CD4-positive, alpha-beta memory T cell (primary cell): Measurements from ENCODE around the gene TAF11L13. TPM values are rescaled to one million over a fixed set of nuclear protein-coding genes. Genes with fewer than 3 reads are reported as not detected.
"Not testable (repeated sequence)": the region's sequence is repeated elsewhere in the genome, so short reads cannot be mapped to it uniquely, and the experiment has no call there.

Experiments used
- CTCF ChIA-PET: fragments of 350-600 bp; sonication (Branson Sonifier 250); formaldehyde crosslinking; loops from one replicate; lab custom pipeline; 2021; ENCODE audit warnings: inconsistent platforms; ENCODE audit not compliant: partially characterized antibody; lab: Charles Lee
- POLR2A ChIA-PET: fragments of 350-600 bp; sonication (Branson Sonifier 250); formaldehyde crosslinking; loops from one replicate; lab custom pipeline; 2021; ENCODE audit not compliant: partially characterized antibody; lab: Charles Lee
- DNase-seq, 5 donors: peaks; one replicate each; pipeline versions ENCODE4 v3.0.0 to v3.0.0-alpha.2; 2020 to 2022; ENCODE audit warnings: mixed read lengths in 1 of 5
- H3K27ac ChIP-seq: one replicate; pipeline ENCODE4 v1.7.0; 2013; ENCODE audit warnings: low read depth, low read length
- H3K27me3 ChIP-seq: 2 replicates; pipeline ENCODE4 v1.7.0; 2013; ENCODE audit warnings: mild to moderate bottlenecking, low read length, moderate library complexity; ENCODE audit not compliant: insufficient read depth
- H3K36me3 ChIP-seq: 2 replicates; pipeline ENCODE4 v1.7.0; 2013; ENCODE audit warnings: mild to moderate bottlenecking, low read length, moderate library complexity; ENCODE audit not compliant: insufficient read depth
- H3K4me1 ChIP-seq: 2 replicates; pipeline ENCODE4 v1.7.0; 2013; ENCODE audit warnings: mild to moderate bottlenecking, low read length, moderate library complexity; ENCODE audit not compliant: insufficient read depth
- H3K4me3 ChIP-seq, 2 donors: one replicate each; pipeline ENCODE4 v1.7.0; 2013; ENCODE audit warnings: low read length in 2 of 2, mild to moderate bottlenecking in 1 of 2
- H3K9me3 ChIP-seq, 2 donors: one replicate each; pipeline ENCODE4 v1.7.0; 2013; ENCODE audit warnings: low read length in 2 of 2, control low read depth in 1 of 2; ENCODE audit not compliant: control insufficient read depth in 1 of 2
- H3K27ac Mint-ChIP-seq, 7 donors: one replicate each; pipeline ENCODE4 v1.8.0; 2020 to 2021; ENCODE audit warnings: mixed read lengths in 7 of 7, mild to moderate bottlenecking in 6 of 7, inconsistent platforms in 3 of 7, moderate library complexity in 3 of 7
- H3K27me3 Mint-ChIP-seq, 2 donors: one replicate each; pipeline ENCODE4 v1.8.0; 2020 to 2021; ENCODE audit warnings: mixed read lengths in 2 of 2
- H3K36me3 Mint-ChIP-seq, 2 donors: one replicate each; pipeline ENCODE4 v1.8.0; 2020 to 2021; ENCODE audit warnings: mixed read lengths in 2 of 2, inconsistent platforms in 1 of 2, mild to moderate bottlenecking in 1 of 2
- H3K4me1 Mint-ChIP-seq, 4 donors: one replicate each; pipeline ENCODE4 v1.8.0; 2020 to 2021; ENCODE audit warnings: mixed read lengths in 4 of 4, mild to moderate bottlenecking in 1 of 4
- H3K4me3 Mint-ChIP-seq, 8 donors: one replicate each; pipeline ENCODE4 v1.8.0; 2020 to 2021; ENCODE audit warnings: mixed read lengths in 8 of 8, mild to moderate bottlenecking in 7 of 8, moderate library complexity in 6 of 8, inconsistent platforms in 3 of 8
- H3K9me3 Mint-ChIP-seq, 8 donors: one replicate each; pipeline ENCODE4 v1.8.0; 2020 to 2021; ENCODE audit warnings: mixed read lengths in 8 of 8, mild to moderate bottlenecking in 5 of 8, inconsistent platforms in 3 of 8, moderate library complexity in 1 of 8
- intact Hi-C: fragments of 100-400 bp; cut with micrococcal nuclease; formaldehyde crosslinking; loops from one replicate; pipeline ENCODE4 v1.15.1; 2023
- polyA plus RNA-seq, 2 donors: library from polyadenylated mRNA; unstranded; fragments of 300-500 nt; fragmentation: Illumina TruSeq; gene quantifications; one replicate each; pipeline ENCODE4 v1.2.3, GENCODE V29; 2021
- total RNA-seq, 2 experiments: library from RNA; stranded (reverse); gene quantifications; one replicate each; pipeline ENCODE4 v1.2.3, GENCODE V29; 2021

The TAF11L13 gene
- not detected for total RNA-seq
- polyA plus RNA-seq = not detected

- POLR2A ChIA-PET = not testable (repeated sequence)
Measured at GRCh38 chr5:17631788-17632187, at the start of gene TAF11L13. TAF11L13 (plus strand) TSS chr5:17632088.

DNA sequence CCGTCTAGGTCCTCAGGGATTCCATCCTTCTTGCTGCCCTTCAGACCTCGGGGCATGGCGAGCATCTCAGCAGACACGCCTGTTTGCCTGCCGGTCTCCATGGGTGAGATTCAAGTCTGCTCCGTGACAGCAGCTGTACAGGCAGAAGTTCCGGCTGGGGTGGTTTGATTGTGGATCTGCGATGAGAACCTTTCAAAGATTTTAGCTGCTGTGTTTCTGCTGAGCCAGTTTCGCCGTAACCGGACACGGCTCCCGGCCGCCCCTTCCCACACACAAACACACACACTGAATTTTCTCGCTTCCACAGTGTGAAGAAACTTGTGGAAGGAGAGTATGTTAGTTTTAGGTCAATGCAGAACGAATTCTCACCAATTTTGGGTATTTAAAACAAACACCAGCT lies 46.2 kb upstream of the TAF11L13 start, which contains the start of gene TAF11L7:
Gene TAF11L7 (minus strand): TSS at position 101 of the 400 bp plus-strand sequence.
- H3K27me3 ChIP-seq, H3K4me3 ChIP-seq, DNase-seq, H3K36me3 ChIP-seq, H3K27me3 Mint-ChIP-seq, H3K9me3 Mint-ChIP-seq, H3K36me3 Mint-ChIP-seq, H3K4me3 Mint-ChIP-seq, H3K27ac ChIP-seq, H3K4me1 Mint-ChIP-seq, H3K4me1 ChIP-seq, CTCF ChIA-PET, H3K9me3 ChIP-seq, POLR2A ChIA-PET, H3K27ac Mint-ChIP-seq, intact Hi-C loops: not testable (repeated sequence)

More at GRCh38 chr5:17631788-17632187, at the start of gene TAF11L13:
- H3K36me3 ChIP-seq, H3K27me3 ChIP-seq, DNase-seq, H3K4me1 Mint-ChIP-seq, H3K27me3 Mint-ChIP-seq, H3K4me1 ChIP-seq, H3K36me3 Mint-ChIP-seq, H3K4me3 Mint-ChIP-seq, H3K27ac Mint-ChIP-seq, H3K4me3 ChIP-seq, H3K27ac ChIP-seq, CTCF ChIA-PET, intact Hi-C loops, H3K9me3 ChIP-seq: not testable (repeated sequence)
- peaks cover 0 to 14% (median 6%) of the 10 kb centered on the region in 8 donors for H3K9me3 Mint-ChIP-seq

- H3K36me3 ChIP-seq, CTCF ChIA-PET, H3K4me1 Mint-ChIP-seq, H3K27me3 ChIP-seq, H3K4me1 ChIP-seq, POLR2A ChIA-PET, H3K4me3 ChIP-seq, H3K36me3 Mint-ChIP-seq, H3K4me3 Mint-ChIP-seq, H3K27me3 Mint-ChIP-seq, H3K27ac Mint-ChIP-seq, H3K9me3 ChIP-seq, intact Hi-C loops, H3K27ac ChIP-seq, DNase-seq, H3K9me3 Mint-ChIP-seq: not testable (repeated sequence)
Measured at GRCh38 chr5:17590860-17591259, 41.0 kb upstream of the TAF11L13 start, which contains the start of gene TAF11L8. TAF11L8 (minus strand) TSS chr5:17590960.

GRCh38 chr5:17594255-17594654 lies 37.6 kb upstream of the TAF11L13 start, which contains the start of gene TAF11L9:
TAF11L9 (minus strand) TSS chr5:17594394.
- POLR2A ChIA-PET, H3K36me3 Mint-ChIP-seq, H3K27ac Mint-ChIP-seq, H3K9me3 Mint-ChIP-seq, H3K27me3 ChIP-seq, CTCF ChIA-PET, intact Hi-C loops, H3K4me1 Mint-ChIP-seq, H3K36me3 ChIP-seq, H3K27ac ChIP-seq, H3K4me3 Mint-ChIP-seq, H3K4me3 ChIP-seq, DNase-seq, H3K27me3 Mint-ChIP-seq, H3K9me3 ChIP-seq, H3K4me1 ChIP-seq: not testable (repeated sequence)

GRCh38 chr5:17597728-17598127 lies 34.2 kb upstream of the TAF11L13 start, which contains the start of gene TAF11L10:
TAF11L10 (minus strand) TSS chr5:17597828.
- POLR2A ChIA-PET, H3K27me3 Mint-ChIP-seq: not testable (repeated sequence)

DNA sequence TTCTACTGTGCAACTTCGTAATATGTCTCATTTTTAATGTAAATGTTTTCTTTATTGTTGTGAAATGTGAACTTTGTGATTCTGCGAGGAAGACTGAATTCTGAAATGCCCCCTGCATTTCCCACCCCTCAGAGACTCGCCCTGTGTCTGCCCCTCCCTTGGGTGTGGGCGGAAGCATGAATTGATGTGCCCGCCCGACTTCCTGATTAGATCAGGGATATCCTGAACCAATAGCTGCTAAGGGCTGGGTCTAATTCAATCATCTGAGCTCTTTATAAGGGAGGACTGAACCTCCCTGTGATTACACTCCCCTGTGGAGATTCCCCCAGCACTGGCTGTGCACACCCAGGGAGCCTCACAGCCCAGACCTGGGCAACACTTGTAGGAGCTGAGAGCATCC lies 28.0 kb upstream of the TAF11L13 start, which contains the start of gene TAF11L11:
Gene TAF11L11 (plus strand): TSS at position 304 of the 400 bp plus-strand sequence.
- H3K27me3 Mint-ChIP-seq, CTCF ChIA-PET, H3K36me3 ChIP-seq, H3K27ac ChIP-seq, H3K4me3 ChIP-seq, H3K9me3 ChIP-seq, H3K27me3 ChIP-seq, POLR2A ChIA-PET, H3K4me1 Mint-ChIP-seq, H3K4me1 ChIP-seq, H3K9me3 Mint-ChIP-seq, intact Hi-C loops, DNase-seq, H3K4me3 Mint-ChIP-seq, H3K36me3 Mint-ChIP-seq, H3K27ac Mint-ChIP-seq: not testable (repeated sequence)

More at GRCh38 chr5:17597728-17598127, 34.2 kb upstream of the TAF11L13 start, which contains the start of gene TAF11L10:
- H3K4me1 ChIP-seq, DNase-seq, H3K27me3 ChIP-seq, H3K27ac ChIP-seq, CTCF ChIA-PET, H3K27ac Mint-ChIP-seq, H3K4me1 Mint-ChIP-seq, H3K9me3 ChIP-seq, H3K36me3 Mint-ChIP-seq, H3K4me3 Mint-ChIP-seq, H3K9me3 Mint-ChIP-seq, intact Hi-C loops, H3K36me3 ChIP-seq, H3K4me3 ChIP-seq: not testable (repeated sequence)

DNA sequence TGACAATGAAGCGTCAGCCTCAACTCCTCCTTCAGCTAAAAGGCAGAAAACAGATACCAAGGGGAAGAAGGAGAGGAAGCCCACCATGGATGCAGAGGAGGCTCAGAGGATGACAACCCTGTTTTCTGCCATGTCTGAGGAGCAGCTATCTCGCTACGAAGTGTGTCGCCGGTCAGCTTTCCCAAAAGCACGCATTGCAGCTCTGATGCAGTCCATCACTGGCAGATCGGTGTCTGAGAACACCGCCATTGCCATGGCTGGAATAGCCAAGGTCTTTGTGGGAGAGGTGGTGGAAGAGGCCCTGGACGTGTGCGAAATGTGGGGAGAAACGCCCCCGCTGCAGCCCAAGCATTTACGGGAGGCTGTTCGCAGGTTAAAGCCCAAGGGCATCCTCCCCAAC lies 26.9 kb upstream of the TAF11L13 start:
- no peaks in the 10 kb centered on the region for H3K36me3 ChIP-seq
- H3K4me1 ChIP-seq = no peaks in the 10 kb centered on the region
- no peaks in the 10 kb centered on the region for H3K9me3 ChIP-seq
- H3K27ac ChIP-seq = no peak overlapping the region
- H3K27me3 Mint-ChIP-seq = no peaks in the 10 kb centered on the region
- no peaks in the 10 kb centered on the region for H3K36me3 Mint-ChIP-seq
- POLR2A ChIA-PET = no interaction called here
- no peak overlapping the region for H3K27ac Mint-ChIP-seq
- intact Hi-C loops = no loop called here
- H3K4me3 Mint-ChIP-seq = no peak overlapping the region
- H3K9me3 Mint-ChIP-seq = peaks cover 0 to 10% (median 4%) of the 10 kb centered on the region in 8 donors
- no peak overlapping the region for H3K4me3 ChIP-seq
- no peak for DNase-seq
- CTCF ChIA-PET = no interaction called here
- no peaks in the 10 kb centered on the region for H3K4me1 Mint-ChIP-seq
- H3K27me3 ChIP-seq = no peaks in the 10 kb centered on the region

GRCh38 chr5:17607461-17607860 lies 24.4 kb upstream of the TAF11L13 start:
- H3K4me3 ChIP-seq, H3K36me3 Mint-ChIP-seq, H3K4me1 ChIP-seq, H3K27ac Mint-ChIP-seq, CTCF ChIA-PET, POLR2A ChIA-PET, DNase-seq, H3K27me3 Mint-ChIP-seq, H3K9me3 Mint-ChIP-seq, H3K4me3 Mint-ChIP-seq, H3K9me3 ChIP-seq, H3K27ac ChIP-seq, intact Hi-C loops, H3K27me3 ChIP-seq, H3K4me1 Mint-ChIP-seq, H3K36me3 ChIP-seq: not testable (repeated sequence)
